ENCODE data around the gene TRIM69.

DNA sequence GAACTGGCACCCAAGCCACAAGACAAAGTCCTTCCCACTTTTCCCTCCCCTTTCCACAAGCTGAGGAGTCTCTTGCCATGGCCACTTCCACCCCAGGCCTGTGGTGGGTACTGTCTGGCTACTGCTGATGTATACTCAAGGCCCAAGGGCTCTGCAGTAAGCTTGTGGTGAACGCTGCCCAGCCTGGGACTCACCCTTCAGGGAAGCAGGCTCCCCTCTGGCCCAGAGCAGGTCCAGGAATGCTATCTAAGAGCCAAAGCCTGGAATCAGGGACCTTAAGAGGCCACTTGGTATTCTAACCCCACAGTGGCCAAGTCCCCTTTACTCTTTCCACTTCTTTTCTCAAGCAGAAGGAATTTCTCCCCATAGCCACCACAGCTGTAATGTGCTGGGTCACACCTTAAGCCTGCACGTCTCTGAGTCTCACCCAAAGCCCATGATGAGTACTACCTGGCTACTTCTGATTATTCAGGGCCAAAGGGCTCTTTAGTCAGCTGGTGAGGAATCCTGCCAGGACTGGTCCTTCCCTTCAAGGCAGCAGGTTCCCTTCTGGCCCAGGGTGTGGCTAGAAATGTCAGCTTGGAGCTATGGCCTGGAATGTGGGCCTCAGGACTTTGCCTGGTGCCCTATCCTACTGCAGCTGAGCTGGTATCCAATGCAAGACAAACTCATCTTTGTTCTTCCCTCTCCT lies 29.2 kb upstream of the TRIM69 start:
- TF ChIP-seq, protein P1, sequence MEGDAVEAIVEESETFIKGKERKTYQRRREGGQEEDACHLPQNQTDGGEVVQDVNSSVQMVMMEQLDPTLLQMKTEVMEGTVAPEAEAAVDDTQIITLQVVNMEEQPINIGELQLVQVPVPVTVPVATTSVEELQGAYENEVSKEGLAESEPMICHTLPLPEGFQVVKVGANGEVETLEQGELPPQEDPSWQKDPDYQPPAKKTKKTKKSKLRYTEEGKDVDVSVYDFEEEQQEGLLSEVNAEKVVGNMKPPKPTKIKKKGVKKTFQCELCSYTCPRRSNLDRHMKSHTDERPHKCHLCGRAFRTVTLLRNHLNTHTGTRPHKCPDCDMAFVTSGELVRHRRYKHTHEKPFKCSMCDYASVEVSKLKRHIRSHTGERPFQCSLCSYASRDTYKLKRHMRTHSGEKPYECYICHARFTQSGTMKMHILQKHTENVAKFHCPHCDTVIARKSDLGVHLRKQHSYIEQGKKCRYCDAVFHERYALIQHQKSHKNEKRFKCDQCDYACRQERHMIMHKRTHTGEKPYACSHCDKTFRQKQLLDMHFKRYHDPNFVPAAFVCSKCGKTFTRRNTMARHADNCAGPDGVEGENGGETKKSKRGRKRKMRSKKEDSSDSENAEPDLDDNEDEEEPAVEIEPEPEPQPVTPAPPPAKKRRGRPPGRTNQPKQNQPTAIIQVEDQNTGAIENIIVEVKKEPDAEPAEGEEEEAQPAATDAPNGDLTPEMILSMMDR (conservative IDR thresholded peaks at IDR 0.05; ENCODE audit: low read length): no peak
- TF ChIP-seq EZH2phosphoT487 (IDR thresholded peaks at IDR 0.05; ENCODE audit: borderline replicate concordance): no peak

Data from Loucy (cell line).